Astrocyte of the cerebellum (primary cell): ENCODE measurements around the gene ADIPOR2.

Experiments
- DNase-seq: peaks from one replicate; pipeline ENCODE4 v3.0.0-alpha.2; 2011; ENCODE audit warnings: low read depth
- H3K4me3 ChIP-seq: 2 replicates; pipeline ENCODE4 v1.5.1; 2011; ENCODE audit warnings: mild to moderate bottlenecking, low read depth, low read length, moderate library complexity
- in situ Hi-C: cut with HindIII; loops from 2 replicates; pipeline ENCODE4 v1.10.0; 2017; ENCODE audit warnings: low sequenced_read_pairs
- TF ChIP-seq, protein P1 (sequence below): IDR thresholded peaks from 2 replicates; pipeline ENCODE4 v1.5.1; 2012; ENCODE audit warnings: low read length, low read depth, moderate library complexity, mild to moderate bottlenecking; ENCODE audit errors: missing control alignments

ADIPOR2 gene

DNA sequence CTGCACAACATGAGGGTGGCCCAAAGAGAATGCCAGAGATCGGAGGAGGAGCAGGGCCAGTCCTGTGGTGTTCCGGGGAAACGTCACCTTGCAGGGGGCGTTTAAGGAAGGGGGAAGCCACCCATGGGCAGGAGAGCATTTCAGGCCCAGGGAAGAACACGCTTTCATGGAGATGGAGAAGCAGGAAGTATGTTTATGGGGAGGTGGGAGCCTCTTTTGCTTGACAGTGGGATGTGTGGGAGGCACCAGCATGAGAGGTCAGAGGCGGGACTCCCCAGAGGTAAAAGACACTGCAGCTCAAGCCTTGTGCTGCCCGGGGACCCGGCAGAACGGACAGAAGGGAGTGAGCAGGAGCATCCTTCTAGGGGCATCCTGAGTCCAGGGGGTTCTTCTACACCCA lies 128.2 kb downstream of the ADIPOR2 start:
- H3K4me3 ChIP-seq: no peak overlapping the region
- in situ Hi-C loops: loop anchor here (25.0 kb wide), 1 partner anchor 118 kb away; no protein-coding TSS in a partner anchor
- TF ChIP-seq, protein P1, sequence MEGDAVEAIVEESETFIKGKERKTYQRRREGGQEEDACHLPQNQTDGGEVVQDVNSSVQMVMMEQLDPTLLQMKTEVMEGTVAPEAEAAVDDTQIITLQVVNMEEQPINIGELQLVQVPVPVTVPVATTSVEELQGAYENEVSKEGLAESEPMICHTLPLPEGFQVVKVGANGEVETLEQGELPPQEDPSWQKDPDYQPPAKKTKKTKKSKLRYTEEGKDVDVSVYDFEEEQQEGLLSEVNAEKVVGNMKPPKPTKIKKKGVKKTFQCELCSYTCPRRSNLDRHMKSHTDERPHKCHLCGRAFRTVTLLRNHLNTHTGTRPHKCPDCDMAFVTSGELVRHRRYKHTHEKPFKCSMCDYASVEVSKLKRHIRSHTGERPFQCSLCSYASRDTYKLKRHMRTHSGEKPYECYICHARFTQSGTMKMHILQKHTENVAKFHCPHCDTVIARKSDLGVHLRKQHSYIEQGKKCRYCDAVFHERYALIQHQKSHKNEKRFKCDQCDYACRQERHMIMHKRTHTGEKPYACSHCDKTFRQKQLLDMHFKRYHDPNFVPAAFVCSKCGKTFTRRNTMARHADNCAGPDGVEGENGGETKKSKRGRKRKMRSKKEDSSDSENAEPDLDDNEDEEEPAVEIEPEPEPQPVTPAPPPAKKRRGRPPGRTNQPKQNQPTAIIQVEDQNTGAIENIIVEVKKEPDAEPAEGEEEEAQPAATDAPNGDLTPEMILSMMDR: no peak
- DNase-seq: no peak

DNA sequence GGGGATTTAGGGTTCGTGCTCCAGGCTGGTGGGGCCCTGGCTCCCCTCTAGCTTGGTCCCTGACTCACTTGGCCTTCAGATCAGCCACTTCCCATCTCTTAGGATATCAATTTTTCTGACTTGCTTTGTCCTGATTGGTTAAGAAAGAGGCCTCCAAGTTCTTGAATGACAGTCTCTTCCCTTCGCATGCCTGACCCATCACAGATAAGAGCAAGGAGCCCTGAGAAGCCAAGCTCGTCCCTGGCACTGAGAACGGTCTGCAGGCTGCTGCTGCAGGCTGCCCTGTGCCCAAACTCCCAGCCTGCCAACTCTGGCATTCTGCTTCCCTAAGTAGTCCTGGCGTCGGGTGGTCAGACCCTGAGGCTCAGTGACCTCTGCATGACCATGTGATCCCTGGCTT lies 128.7 kb downstream of the ADIPOR2 start:
- DNase-seq: no peak
- no peak overlapping the region for H3K4me3 ChIP-seq
- in situ Hi-C loops: loop anchor here (25.0 kb wide), 1 partner anchor 118 kb away; no protein-coding TSS in a partner anchor
- TF ChIP-seq, protein P1: no peak

DNA sequence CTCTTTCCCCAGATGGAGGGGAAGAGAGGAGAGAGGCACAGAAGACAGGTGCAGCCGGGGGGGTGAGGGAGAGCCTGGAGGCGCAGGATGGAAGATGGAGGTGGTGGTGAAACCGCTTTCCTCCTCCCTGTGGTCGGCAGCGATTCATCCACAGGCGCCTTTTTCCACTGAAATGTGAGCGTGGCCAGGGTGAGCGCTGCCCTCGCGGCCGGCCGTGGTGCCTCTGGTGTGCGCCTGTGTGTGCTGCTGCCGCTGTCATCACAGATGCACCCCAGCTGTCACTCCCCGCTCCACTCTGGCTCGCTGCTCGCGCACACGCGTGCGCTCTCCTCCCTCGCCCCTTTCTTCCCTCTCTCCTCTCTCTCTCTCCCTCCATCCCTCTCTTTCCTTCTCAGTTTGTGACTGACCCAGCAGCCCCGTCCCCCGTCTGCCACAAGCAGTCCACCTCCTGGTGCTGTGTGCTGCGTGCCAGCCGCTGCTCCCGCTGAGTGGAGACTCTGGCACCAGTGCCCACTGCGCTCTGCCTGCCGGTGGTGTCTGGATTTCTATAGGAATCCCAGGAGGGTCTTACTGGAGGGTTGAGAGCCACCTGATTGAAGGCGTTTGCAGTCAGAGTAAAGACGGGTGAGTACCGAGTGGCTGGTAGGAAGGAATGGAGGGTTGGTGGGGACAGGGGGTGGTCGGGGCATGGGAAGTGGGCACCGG lies 129.5 kb downstream of the ADIPOR2 start, which contains the start of gene LRTM2:
LRTM2 (plus strand) TSS at position 375 of the 705 bp plus-strand sequence. CDS start 7,584 bp downstream, outside the sequence.
- H3K4me3 ChIP-seq: no peak within 1 kb of the TSS
- TF ChIP-seq, protein P1: no peak
- in situ Hi-C loops: loop anchor here (25.0 kb wide), 1 partner anchor 117 kb away; no protein-coding TSS in a partner anchor
- no peak for DNase-seq

DNA sequence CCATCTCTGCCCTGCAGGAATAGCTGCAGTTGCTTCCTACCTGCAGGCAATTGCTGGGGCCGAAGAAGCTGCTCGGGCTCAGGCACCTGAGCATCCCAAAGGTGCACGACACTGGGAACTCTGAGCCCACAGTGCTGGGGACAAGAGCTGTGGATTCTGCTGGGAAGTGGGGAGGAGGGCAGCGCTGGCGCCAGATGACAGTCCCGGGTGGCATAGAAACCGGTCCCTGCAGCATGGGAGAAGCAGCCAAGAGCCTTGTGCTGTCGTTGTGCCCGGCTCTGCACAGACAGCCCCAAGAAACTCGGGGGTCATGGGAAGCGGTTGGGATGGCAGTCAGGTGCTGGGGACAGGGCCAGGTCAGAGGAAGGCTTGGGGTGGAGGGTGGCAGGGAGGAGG lies 130.0 kb downstream of the ADIPOR2 start:
- in situ Hi-C loops: loop anchor here (25.0 kb wide), 1 partner anchor 116 kb away; no protein-coding TSS in a partner anchor
- TF ChIP-seq, protein P1: no peak

DNA sequence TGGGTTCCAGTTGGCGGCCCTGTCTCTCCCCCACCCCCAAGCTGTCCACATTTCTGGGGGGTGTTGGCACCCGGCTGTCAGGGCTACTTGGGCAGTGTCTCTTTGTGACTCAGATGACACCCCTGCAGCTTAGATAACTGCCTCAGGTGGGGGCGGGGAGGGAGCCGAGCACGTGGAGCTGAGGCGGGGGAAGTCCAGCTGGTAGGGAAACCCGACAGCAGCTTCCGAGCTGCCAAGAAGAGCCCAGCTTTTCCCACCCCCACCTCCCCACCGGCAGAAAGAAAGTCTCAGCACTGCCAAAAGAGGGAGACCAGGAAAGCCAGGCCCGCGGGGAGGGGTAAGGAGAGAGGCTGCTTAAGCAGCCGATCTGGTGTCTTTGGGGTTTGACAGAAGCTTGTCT lies 130.9 kb downstream of the ADIPOR2 start:
- H3K4me3 ChIP-seq: no peak overlapping the region
- in situ Hi-C loops: loop anchor here (25.0 kb wide), 1 partner anchor 115 kb away; no protein-coding TSS in a partner anchor
- DNase-seq: no peak
- TF ChIP-seq, protein P1: no peak

More for the DNA sequence above, 130.0 kb downstream of the ADIPOR2 start:
- no peak overlapping the region for H3K4me3 ChIP-seq
- DNase-seq: no peak

DNA sequence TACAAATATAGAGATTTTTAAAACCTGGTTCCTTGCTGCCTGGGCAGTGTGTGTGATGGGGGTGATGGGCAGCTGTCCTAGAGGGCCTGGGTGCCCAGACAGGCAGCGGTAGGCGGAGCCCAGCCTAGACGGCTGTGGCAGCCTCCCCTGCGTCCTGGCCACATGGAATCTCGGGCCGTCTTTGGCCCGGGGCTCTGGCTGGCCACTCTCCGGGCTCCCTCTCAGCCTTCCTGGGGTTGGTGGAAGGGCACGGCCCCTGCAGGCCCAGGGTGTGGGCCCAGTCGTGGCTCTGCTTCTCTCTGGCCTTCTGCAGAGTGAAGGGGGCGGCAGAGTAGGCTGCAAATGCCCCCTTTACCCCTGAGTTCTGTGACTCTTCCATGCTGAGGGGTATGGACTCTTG lies 131.8 kb downstream of the ADIPOR2 start:
- no peak for DNase-seq
- TF ChIP-seq, protein P1: no peak
- in situ Hi-C loops: loop anchor here (25.0 kb wide), 1 partner anchor 115 kb away; no protein-coding TSS in a partner anchor
- no peak overlapping the region for H3K4me3 ChIP-seq
